Caco-2 (cell line): ENCODE results near the gene CEL. TPM values are rescaled to one million over a fixed set of nuclear protein-coding genes. Genes with fewer than 3 reads are reported as not detected.

Experiments used
- BruUV-seq: library from RNA; stranded (reverse); fragments of 400-500 nt; replicated peaks from 2 replicates; lab custom pipeline; 2021; lab: Mats Ljungman, UMichigan
- CTCF ChIA-PET: fragments of 300-600 bp; sonication (Branson Sonifier 250); formaldehyde crosslinking; loops from one replicate; lab custom pipeline; 2022; ENCODE audit warnings: antibody characterized with exemption; lab: Charles Lee
- POLR2A ChIA-PET: fragments of 300-600 bp; sonication (Branson Sonifier 250); formaldehyde crosslinking; loops from one replicate; lab custom pipeline; 2022; ENCODE audit warnings: antibody characterized with exemption; lab: Charles Lee
- DNase-seq, 2 experiments: peaks; one replicate each; pipeline versions ENCODE4 v3.0.0 to v3.0.0-alpha.2; 2020 to 2022
- H3K27me3 ChIP-seq: replicated peaks from 2 replicates; pipeline ENCODE4 v1.6.0; 2011; ENCODE audit warnings: low read length; ENCODE audit not compliant: control insufficient read depth, insufficient read depth
- H3K36me3 ChIP-seq: 2 replicates; pipeline ENCODE4 v1.5.1; 2011; ENCODE audit warnings: low read length; ENCODE audit not compliant: control insufficient read depth, insufficient read depth
- H3K4me1 ChIP-seq: fragments of 250-450 bp; sonication (Bioruptor Pico); 2 replicates; pipeline ENCODE4 v1.5.1; 2020; ENCODE audit warnings: mild to moderate bottlenecking
- H3K4me3 ChIP-seq: 2 replicates; pipeline ENCODE4 v1.5.1; 2011; ENCODE audit warnings: low read depth, mild to moderate bottlenecking, control low read depth, low read length
- H3K9me3 ChIP-seq: fragments of 250-450 bp; sonication (Bioruptor Pico); 2 replicates; pipeline ENCODE4 v1.5.1; 2020; ENCODE audit warnings: mild to moderate bottlenecking, moderate library complexity
- H3K27ac Mint-ChIP-seq: one replicate; pipeline ENCODE4 v1.8.0; 2022; ENCODE audit warnings: mixed read lengths; ENCODE audit not compliant: unreplicated experiment
- H3K27me3 Mint-ChIP-seq: one replicate; pipeline ENCODE4 v1.8.0; 2022; ENCODE audit warnings: mixed read lengths; ENCODE audit not compliant: insufficient read depth, unreplicated experiment
- H3K36me3 Mint-ChIP-seq: one replicate; pipeline ENCODE4 v1.8.0; 2022; ENCODE audit warnings: mild to moderate bottlenecking, mixed read lengths; ENCODE audit not compliant: insufficient read depth, unreplicated experiment
- H3K4me1 Mint-ChIP-seq: one replicate; pipeline ENCODE4 v1.8.0; 2022; ENCODE audit warnings: low read depth, mixed read lengths; ENCODE audit not compliant: unreplicated experiment
- H3K4me3 Mint-ChIP-seq: one replicate; pipeline ENCODE4 v1.8.0; 2022; ENCODE audit warnings: mild to moderate bottlenecking, moderate library complexity, mixed read lengths; ENCODE audit not compliant: unreplicated experiment
- H3K9me3 Mint-ChIP-seq: one replicate; pipeline ENCODE4 v1.8.0; 2022; ENCODE audit warnings: mixed read lengths; ENCODE audit not compliant: unreplicated experiment
- intact Hi-C: fragments of 100-400 bp; cut with micrococcal nuclease; formaldehyde crosslinking; loops from one replicate; pipeline ENCODE4 v1.10.0; 2022; ENCODE audit not compliant: unreplicated experiment
- total RNA-seq: library from RNA; stranded (reverse); gene quantifications from 2 replicates; pipeline ENCODE4 v1.2.3, GENCODE V29; 2022
- TF ChIP-seq, protein P1 (sequence below), 2 experiments: fragments of 200-600 bp in 1 of 2; IDR thresholded peaks; 1 replicate in 1 of 2; 2 replicates in 1 of 2; pipeline versions ENCODE4 v1.5.1 to v1.8.0; 2011 to 2022; ENCODE audit warnings: antibody characterized with exemption in 1 of 2, control low read depth in 1 of 2, inconsistent platforms in 1 of 2, low read depth in 1 of 2, low read length in 1 of 2, mild to moderate bottlenecking in 1 of 2, moderate library complexity in 1 of 2; ENCODE audit not compliant: insufficient read depth in 1 of 2, severe bottlenecking in 1 of 2, unreplicated experiment in 1 of 2

CEL gene
- total RNA-seq, 1 experiment from 2014 or later: 2.0 TPM

- H3K27ac Mint-ChIP-seq: no peak overlapping the region
- no peaks in the 10 kb centered on the region for H3K9me3 Mint-ChIP-seq
- peaks cover 54% of the 10 kb centered on the region for H3K36me3 Mint-ChIP-seq
- no TSS peak for BruUV-seq
- no peaks in the 10 kb centered on the region for H3K27me3 Mint-ChIP-seq
- peaks cover 6% of the 10 kb centered on the region for H3K4me1 Mint-ChIP-seq
- Histone ChIP-seq H3K27me3 (no peaks in the 10 kb centered on the region), H3K4me3 (no peak overlapping the region), H3K36me3 (no peaks in the 10 kb centered on the region; the same call in 1 of the 2 replicates), H3K4me1 (no peaks in the 10 kb centered on the region), H3K9me3 (no peaks in the 10 kb centered on the region)
- DNase-seq: no peak
- intact Hi-C loops: no loop called here
- ChIA-PET POLR2A (no interaction called here), CTCF (no interaction called here)
- TF ChIP-seq, protein P1, sequence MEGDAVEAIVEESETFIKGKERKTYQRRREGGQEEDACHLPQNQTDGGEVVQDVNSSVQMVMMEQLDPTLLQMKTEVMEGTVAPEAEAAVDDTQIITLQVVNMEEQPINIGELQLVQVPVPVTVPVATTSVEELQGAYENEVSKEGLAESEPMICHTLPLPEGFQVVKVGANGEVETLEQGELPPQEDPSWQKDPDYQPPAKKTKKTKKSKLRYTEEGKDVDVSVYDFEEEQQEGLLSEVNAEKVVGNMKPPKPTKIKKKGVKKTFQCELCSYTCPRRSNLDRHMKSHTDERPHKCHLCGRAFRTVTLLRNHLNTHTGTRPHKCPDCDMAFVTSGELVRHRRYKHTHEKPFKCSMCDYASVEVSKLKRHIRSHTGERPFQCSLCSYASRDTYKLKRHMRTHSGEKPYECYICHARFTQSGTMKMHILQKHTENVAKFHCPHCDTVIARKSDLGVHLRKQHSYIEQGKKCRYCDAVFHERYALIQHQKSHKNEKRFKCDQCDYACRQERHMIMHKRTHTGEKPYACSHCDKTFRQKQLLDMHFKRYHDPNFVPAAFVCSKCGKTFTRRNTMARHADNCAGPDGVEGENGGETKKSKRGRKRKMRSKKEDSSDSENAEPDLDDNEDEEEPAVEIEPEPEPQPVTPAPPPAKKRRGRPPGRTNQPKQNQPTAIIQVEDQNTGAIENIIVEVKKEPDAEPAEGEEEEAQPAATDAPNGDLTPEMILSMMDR (IDR thresholded peaks at IDR 0.05; ENCODE audit: insufficient read depth in 1 of 2, low read depth in 1 of 2, low read length in 1 of 2, severe bottlenecking in 1 of 2, unreplicated experiment in 1 of 2): no peak
- H3K4me3 Mint-ChIP-seq: no peak overlapping the region
These were observed 17.1 kb upstream of the CEL start for GRCh38 chr9:133044661-133045060.

- Mint-ChIP-seq H3K9me3 (no peaks in the 10 kb centered on the region), H3K27me3 (no peaks in the 10 kb centered on the region), H3K27ac (no peak overlapping the region), H3K36me3 (peaks cover 54% of the 10 kb centered on the region), H3K4me1 (peaks cover 6% of the 10 kb centered on the region), H3K4me3 (no peak overlapping the region)
- H3K9me3 ChIP-seq: no peaks in the 10 kb centered on the region
- no peaks in the 10 kb centered on the region for H3K27me3 ChIP-seq
- ChIA-PET POLR2A (no interaction called here), CTCF (no interaction called here)
- H3K36me3 ChIP-seq: no peaks in the 10 kb centered on the region; the same call in 1 of the 2 replicates
- intact Hi-C loops: no loop called here
- H3K4me1 ChIP-seq: no peaks in the 10 kb centered on the region
- TF ChIP-seq, protein P1 (IDR thresholded peaks at IDR 0.05; ENCODE audit: insufficient read depth in 1 of 2, low read depth in 1 of 2, low read length in 1 of 2, severe bottlenecking in 1 of 2, unreplicated experiment in 1 of 2): no peak
- DNase-seq: no peak
- no peak overlapping the region for H3K4me3 ChIP-seq
- BruUV-seq: no TSS peak
These were observed 16.6 kb upstream of the CEL start for GRCh38 chr9:133045132-133045531.

GRCh38 chr9:133046196-133046899 is 15.4 kb upstream of the CEL start:
- POLR2A ChIA-PET: no interaction called here
- Histone ChIP-seq H3K36me3 (no peaks in the 10 kb centered on the region; the same call in 1 of the 2 replicates), H3K4me1 (no peaks in the 10 kb centered on the region), H3K9me3 (no peaks in the 10 kb centered on the region), H3K27me3 (no peaks in the 10 kb centered on the region), H3K4me3 (no peak overlapping the region)
- H3K9me3 Mint-ChIP-seq: no peaks in the 10 kb centered on the region
- CTCF ChIA-PET: no interaction called here
- no peak overlapping the region for H3K4me3 Mint-ChIP-seq
- BruUV-seq: no TSS peak
- DNase-seq: no peak
- TF ChIP-seq, protein P1 (IDR thresholded peaks at IDR 0.05; ENCODE audit: insufficient read depth in 1 of 2, low read depth in 1 of 2, low read length in 1 of 2, severe bottlenecking in 1 of 2, unreplicated experiment in 1 of 2): no peak
- peaks cover 6% of the 10 kb centered on the region for H3K4me1 Mint-ChIP-seq
- H3K27me3 Mint-ChIP-seq: no peaks in the 10 kb centered on the region
- no peak overlapping the region for H3K27ac Mint-ChIP-seq
- intact Hi-C loops: no loop called here
- H3K36me3 Mint-ChIP-seq: peaks cover 60% of the 10 kb centered on the region
